Measurements from ENCODE around the gene PLCB3. TPM values are rescaled to one million over a fixed set of nuclear protein-coding genes. Genes with fewer than 3 reads are reported as not detected.

The PLCB3 gene
- total RNA-seq, 1 experiment from 2014 or later, result 41.2 TPM

DNA sequence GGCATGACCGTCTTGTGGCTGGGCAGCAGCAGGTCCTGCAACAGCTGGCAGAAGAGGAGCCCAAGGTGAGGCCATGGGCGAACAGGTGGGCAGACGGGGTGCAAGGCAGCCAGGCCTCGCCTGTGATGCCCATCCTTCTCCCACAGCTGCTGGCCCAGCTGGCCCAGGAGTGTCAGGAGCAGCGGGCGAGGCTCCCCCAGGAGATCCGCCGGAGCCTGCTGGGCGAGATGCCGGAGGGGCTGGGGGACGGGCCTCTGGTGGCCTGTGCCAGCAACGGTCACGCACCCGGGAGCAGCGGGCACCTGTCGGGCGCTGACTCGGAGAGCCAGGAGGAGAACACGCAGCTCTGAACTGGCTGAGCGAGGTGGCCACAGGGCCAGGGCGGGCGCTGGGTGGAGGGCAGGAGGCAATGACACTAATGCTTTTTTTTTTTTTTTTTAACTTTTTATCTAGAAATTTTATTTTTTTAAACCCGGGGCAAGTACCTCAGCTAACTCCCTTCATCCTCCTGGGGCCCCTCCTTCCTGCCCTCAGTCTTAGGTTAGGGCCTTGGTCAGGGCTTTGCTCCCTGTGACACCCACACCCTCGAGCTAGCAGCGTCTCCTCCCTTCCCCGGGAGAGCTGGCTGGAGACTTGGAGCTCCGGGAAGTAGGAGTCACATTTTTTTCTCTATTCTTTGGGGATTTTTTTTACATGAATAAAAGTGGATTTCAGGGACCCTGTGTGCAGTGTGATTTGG lies 16.0 kb downstream of the PLCB3 start:
- TF ChIP-seq, protein P1, sequence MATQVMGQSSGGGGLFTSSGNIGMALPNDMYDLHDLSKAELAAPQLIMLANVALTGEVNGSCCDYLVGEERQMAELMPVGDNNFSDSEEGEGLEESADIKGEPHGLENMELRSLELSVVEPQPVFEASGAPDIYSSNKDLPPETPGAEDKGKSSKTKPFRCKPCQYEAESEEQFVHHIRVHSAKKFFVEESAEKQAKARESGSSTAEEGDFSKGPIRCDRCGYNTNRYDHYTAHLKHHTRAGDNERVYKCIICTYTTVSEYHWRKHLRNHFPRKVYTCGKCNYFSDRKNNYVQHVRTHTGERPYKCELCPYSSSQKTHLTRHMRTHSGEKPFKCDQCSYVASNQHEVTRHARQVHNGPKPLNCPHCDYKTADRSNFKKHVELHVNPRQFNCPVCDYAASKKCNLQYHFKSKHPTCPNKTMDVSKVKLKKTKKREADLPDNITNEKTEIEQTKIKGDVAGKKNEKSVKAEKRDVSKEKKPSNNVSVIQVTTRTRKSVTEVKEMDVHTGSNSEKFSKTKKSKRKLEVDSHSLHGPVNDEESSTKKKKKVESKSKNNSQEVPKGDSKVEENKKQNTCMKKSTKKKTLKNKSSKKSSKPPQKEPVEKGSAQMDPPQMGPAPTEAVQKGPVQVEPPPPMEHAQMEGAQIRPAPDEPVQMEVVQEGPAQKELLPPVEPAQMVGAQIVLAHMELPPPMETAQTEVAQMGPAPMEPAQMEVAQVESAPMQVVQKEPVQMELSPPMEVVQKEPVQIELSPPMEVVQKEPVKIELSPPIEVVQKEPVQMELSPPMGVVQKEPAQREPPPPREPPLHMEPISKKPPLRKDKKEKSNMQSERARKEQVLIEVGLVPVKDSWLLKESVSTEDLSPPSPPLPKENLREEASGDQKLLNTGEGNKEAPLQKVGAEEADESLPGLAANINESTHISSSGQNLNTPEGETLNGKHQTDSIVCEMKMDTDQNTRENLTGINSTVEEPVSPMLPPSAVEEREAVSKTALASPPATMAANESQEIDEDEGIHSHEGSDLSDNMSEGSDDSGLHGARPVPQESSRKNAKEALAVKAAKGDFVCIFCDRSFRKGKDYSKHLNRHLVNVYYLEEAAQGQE (IDR thresholded peaks at IDR 0.05; ENCODE audit: insufficient read depth in 1 of 2, low read depth in 2 of 2, low read length in 1 of 2), result no peak
- no peak for TF ChIP-seq SIN3A (IDR thresholded peaks at IDR 0.05; ENCODE audit: borderline replicate concordance, insufficient read depth, low read depth, low read length)
- TF ChIP-seq TCF7L2 (IDR thresholded peaks at IDR 0.05; ENCODE audit: low read depth, low read length), result no peak
- no peak for TF ChIP-seq POLR2AphosphoS5 (IDR thresholded peaks at IDR 0.05; ENCODE audit: low read depth, low read length)
- TF ChIP-seq, protein P2, sequence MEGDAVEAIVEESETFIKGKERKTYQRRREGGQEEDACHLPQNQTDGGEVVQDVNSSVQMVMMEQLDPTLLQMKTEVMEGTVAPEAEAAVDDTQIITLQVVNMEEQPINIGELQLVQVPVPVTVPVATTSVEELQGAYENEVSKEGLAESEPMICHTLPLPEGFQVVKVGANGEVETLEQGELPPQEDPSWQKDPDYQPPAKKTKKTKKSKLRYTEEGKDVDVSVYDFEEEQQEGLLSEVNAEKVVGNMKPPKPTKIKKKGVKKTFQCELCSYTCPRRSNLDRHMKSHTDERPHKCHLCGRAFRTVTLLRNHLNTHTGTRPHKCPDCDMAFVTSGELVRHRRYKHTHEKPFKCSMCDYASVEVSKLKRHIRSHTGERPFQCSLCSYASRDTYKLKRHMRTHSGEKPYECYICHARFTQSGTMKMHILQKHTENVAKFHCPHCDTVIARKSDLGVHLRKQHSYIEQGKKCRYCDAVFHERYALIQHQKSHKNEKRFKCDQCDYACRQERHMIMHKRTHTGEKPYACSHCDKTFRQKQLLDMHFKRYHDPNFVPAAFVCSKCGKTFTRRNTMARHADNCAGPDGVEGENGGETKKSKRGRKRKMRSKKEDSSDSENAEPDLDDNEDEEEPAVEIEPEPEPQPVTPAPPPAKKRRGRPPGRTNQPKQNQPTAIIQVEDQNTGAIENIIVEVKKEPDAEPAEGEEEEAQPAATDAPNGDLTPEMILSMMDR (IDR thresholded peaks at IDR 0.05), result no peak
- Histone ChIP-seq H3K36me3 (ENCODE audit: control insufficient read depth, insufficient read depth, low read length) (no peaks in the 10 kb centered on the region; the same call in 1 of the 2 replicates), H3K9me3 (ENCODE audit: control insufficient read depth, insufficient read depth, low read depth, low read length) (no peaks in the 10 kb centered on the region), H3K4me1 (ENCODE audit: control insufficient read depth, insufficient read depth, low read length) (peaks cover 16% of the 10 kb centered on the region), H3K27ac (ENCODE audit: low read length) (peak overlapping the region; percentile 98), H3K27me3 (ENCODE audit: control insufficient read depth, insufficient read depth, low read length) (no peaks in the 10 kb centered on the region), H3K4me3 (ENCODE audit: low read depth in 2 of 2, low read length in 2 of 2) (no peak overlapping the region)
- ATAC-seq, result no peak
- intact Hi-C loops (cut with micrococcal nuclease; ENCODE audit: unreplicated experiment), result no loop called here
- ChIA-PET CTCF (interaction anchor here (0.7 kb wide), 2 partner anchors 15 to 57 kb away, joined by 6 to 12 read pairs; no protein-coding TSS in a partner anchor), POLR2A (interaction anchor here (0.7 kb wide), 1 partner anchor 86 kb away, joined by 7 read pairs; no protein-coding TSS in a partner anchor)
- in situ Hi-C loops (cut with HindIII; ENCODE audit: low pct_unique_long_range_greater_than_20kb, low sequenced_read_pairs), result no loop called here
- BruUV-seq (replicated peaks), result no TSS peak
- no peak for DNase-seq (ENCODE audit: low read depth, low spot score)

DNA sequence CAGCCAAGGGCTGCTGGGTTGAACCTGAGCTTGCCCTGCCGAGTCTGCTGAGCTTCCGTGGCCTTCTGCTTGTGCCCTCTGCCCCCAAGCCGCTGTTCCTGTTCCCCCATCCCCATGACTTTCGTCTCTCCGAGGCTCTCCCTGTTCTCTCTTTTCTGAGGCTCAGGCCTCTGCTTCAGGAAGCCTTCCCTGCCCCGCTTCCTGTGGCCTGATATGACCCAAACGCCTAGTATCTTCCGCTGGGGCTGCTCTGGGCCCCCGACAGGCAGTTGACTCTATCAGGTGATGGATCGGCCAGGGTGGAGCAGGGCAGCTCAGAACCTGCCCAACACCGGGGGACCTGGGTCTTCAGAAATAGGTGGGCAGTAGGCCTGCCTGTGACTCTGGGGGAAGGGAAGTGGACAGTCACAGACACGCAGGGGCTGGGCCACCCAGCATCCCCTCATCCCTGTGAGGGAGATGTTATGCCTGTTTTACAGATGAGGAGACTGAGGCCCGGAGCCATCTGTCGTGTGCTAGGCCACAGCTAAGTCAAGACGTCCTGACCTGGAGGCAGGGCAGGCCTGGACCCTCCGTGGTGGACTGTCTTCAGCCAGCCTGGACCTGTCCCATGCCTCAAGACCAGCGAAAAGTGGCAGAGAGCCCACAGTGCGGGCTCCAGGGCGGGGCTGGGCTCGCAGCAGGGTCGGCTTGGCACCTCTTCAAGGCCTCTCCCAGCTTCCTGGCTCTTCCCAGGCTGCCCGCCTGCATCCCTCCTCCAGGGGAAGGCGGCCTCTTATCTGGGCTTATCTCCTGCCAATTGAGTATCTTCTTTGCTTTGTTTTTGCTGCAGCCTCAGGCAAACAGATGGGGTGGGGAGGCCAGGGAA lies 16.9 kb downstream of the PLCB3 start:
- Histone ChIP-seq H3K9me3 (ENCODE audit: control insufficient read depth, insufficient read depth, low read depth, low read length) (no peaks in the 10 kb centered on the region), H3K36me3 (ENCODE audit: control insufficient read depth, insufficient read depth, low read length) (no peaks in the 10 kb centered on the region; the same call in 1 of the 2 replicates), H3K4me3 (ENCODE audit: low read depth in 2 of 2, low read length in 2 of 2) (peak overlapping the region; percentile 67 to 69), H3K27me3 (ENCODE audit: control insufficient read depth, insufficient read depth, low read length) (no peaks in the 10 kb centered on the region), H3K4me1 (ENCODE audit: control insufficient read depth, insufficient read depth, low read length) (peaks cover 13% of the 10 kb centered on the region), H3K27ac (ENCODE audit: low read length) (peak overlapping the region; percentile 98)
- in situ Hi-C loops (cut with HindIII; ENCODE audit: low pct_unique_long_range_greater_than_20kb, low sequenced_read_pairs), result no loop called here
- DNase-seq (ENCODE audit: low read depth, low spot score) (no peak), ATAC-seq (no peak)
- CTCF ChIA-PET, result interaction anchor here (0.7 kb wide), 2 partner anchors 16 to 58 kb away, joined by 6 to 12 read pairs; no protein-coding TSS in a partner anchor
- BruUV-seq (replicated peaks), result no TSS peak
- TF ChIP-seq, protein P2 (IDR thresholded peaks at IDR 0.05), result no peak
- TF ChIP-seq TCF7L2 (IDR thresholded peaks at IDR 0.05; ENCODE audit: low read depth, low read length) (no peak), POLR2AphosphoS5 (IDR thresholded peaks at IDR 0.05; ENCODE audit: low read depth, low read length) (0 out of 2 replicates have a peak, but pooled peaks have one; percentile 4), SIN3A (IDR thresholded peaks at IDR 0.05; ENCODE audit: borderline replicate concordance, insufficient read depth, low read depth, low read length) (no peak)
- TF ChIP-seq, protein P1 (IDR thresholded peaks at IDR 0.05; ENCODE audit: insufficient read depth in 1 of 2, low read depth in 2 of 2, low read length in 1 of 2), result no peak
- intact Hi-C loops (cut with micrococcal nuclease; ENCODE audit: unreplicated experiment), result no loop called here
- POLR2A ChIA-PET, result interaction anchor here (0.5 kb wide), 1 partner anchor 566 kb away, joined by 6 read pairs; no protein-coding TSS in a partner anchor

Data from Panc1 (cell line).